Measurements from ENCODE around the gene EXOSC7. TPM values are rescaled to one million over a fixed set of nuclear protein-coding genes. Genes with fewer than 3 reads are reported as not detected.

The EXOSC7 gene
- total and polyA plus RNA-seq, 2 of the 4 experiments (the other 2 are of a cell fraction): 61.6 to 62.2 TPM

GRCh38 chr3:44989141-44989540 lies 13.1 kb downstream of the EXOSC7 start:
- no peak overlapping the region for H4K91ac ChIP-seq (ENCODE audit: insufficient read depth, low read depth, low read length)
- ChIA-PET CTCF (interaction anchor here (0.5 kb wide), 1 partner anchor 137 kb away, joined by 3 read pairs; no protein-coding TSS in a partner anchor), POLR2A (ENCODE audit: unreplicated experiment) (no interaction called here)
- no peak overlapping the region for H3K14ac ChIP-seq (replicated peaks; ENCODE audit: low read depth, low read length)
- no peak overlapping the region for H2AK9ac ChIP-seq (replicated peaks; ENCODE audit: low read depth, low read length, poor library complexity)
- ATAC-seq (ENCODE audit: low read depth) (no peak), DNase-seq (no peak)
- no peak overlapping the region for H3K9ac ChIP-seq (ENCODE audit: low read depth, low read length)
- H3K79me1 ChIP-seq (ENCODE audit: low read depth in 1 of 2, low read length in 2 of 2): peaks cover 36 to 66% of the 10 kb centered on the region in 2 experiments
- no peaks in the 10 kb centered on the region for H3K27me3 ChIP-seq (ENCODE audit: control insufficient read depth, insufficient read depth, low read length)
- peaks cover 4% of the 10 kb centered on the region; the same call in 1 of the 2 replicates for H3K36me3 ChIP-seq (ENCODE audit: control insufficient read depth, insufficient read depth, low read length)
- no peak overlapping the region for H2BK120ac ChIP-seq (ENCODE audit: low read depth, low read length)
- no peak overlapping the region for H3K4me3 ChIP-seq (ENCODE audit: insufficient read depth, low read depth, low read length)
- dilution Hi-C loops (cut with HindIII; ENCODE audit: low sequenced_read_pairs, unreplicated experiment) (no loop called here), intact Hi-C loops (cut with micrococcal nuclease) (no loop called here), in situ Hi-C loops (cut with MboI; ENCODE audit: low sequenced_read_pairs) (no loop called here)
- H4K5ac ChIP-seq (ENCODE audit: low read depth, low read length): no peak overlapping the region
- no peak overlapping the region for H3K27ac ChIP-seq (ENCODE audit: insufficient read depth, low read length)
- H2BK5ac ChIP-seq (ENCODE audit: low read depth, low read length, poor library complexity, severe bottlenecking): no peak overlapping the region
- H2AFZ ChIP-seq (replicated peaks; ENCODE audit: low read length, poor library complexity): no peak overlapping the region
- no peak overlapping the region for H2BK15ac ChIP-seq (ENCODE audit: low read depth, low read length)
- no peak overlapping the region for H3K4ac ChIP-seq (ENCODE audit: low read depth, low read length)
- H3K23ac ChIP-seq (ENCODE audit: low read depth, low read length): no peak overlapping the region
- no peak overlapping the region for H2AK5ac ChIP-seq (ENCODE audit: low read depth, low read length)
- TF ChIP-seq CEBPB (IDR thresholded peaks at IDR 0.05; ENCODE audit: low read depth, low read length) (no peak), RCOR1 (IDR thresholded peaks at IDR 0.05; ENCODE audit: insufficient replicate concordance, low read length) (no peak), CTCF (conservative IDR thresholded peaks at IDR 0.05; ENCODE audit: low read depth, low read length) (no peak), USF2 (IDR thresholded peaks at IDR 0.05; ENCODE audit: low read depth, low read length) (no peak), POLR2A (IDR thresholded peaks at IDR 0.05; ENCODE audit: low read depth, low read length) (no peak), MAFK (IDR thresholded peaks at IDR 0.05; ENCODE audit: low read depth, low read length) (no peak), FOS (IDR thresholded peaks at IDR 0.05; ENCODE audit: low read depth, low read length) (no peak), BHLHE40 (IDR thresholded peaks at IDR 0.05; ENCODE audit: low read depth, low read length) (no peak), CHD1 (IDR thresholded peaks at IDR 0.05; ENCODE audit: low read depth, low read length) (no peak), RAD21 (IDR thresholded peaks at IDR 0.05; ENCODE audit: low read length) (no peak), RFX5 (IDR thresholded peaks at IDR 0.05; ENCODE audit: low read depth, low read length) (no peak), NFE2L2 (IDR thresholded peaks at IDR 0.05; ENCODE audit: low read depth, low read length) (no peak), ELK1 (IDR thresholded peaks at IDR 0.05; ENCODE audit: borderline replicate concordance, low read depth, low read length) (no peak), MAZ (IDR thresholded peaks at IDR 0.05; ENCODE audit: borderline replicate concordance, low read depth, low read length) (no peak), SMC3 (IDR thresholded peaks at IDR 0.05; ENCODE audit: low read depth, low read length) (no peak), MXI1 (IDR thresholded peaks at IDR 0.05; ENCODE audit: borderline replicate concordance, low read depth, low read length) (no peak)
- BruUV-seq (replicated peaks): no TSS peak
- H4K20me1 ChIP-seq (ENCODE audit: insufficient read depth, low read length): peaks cover 36% of the 10 kb centered on the region
- H3K4me2 ChIP-seq (ENCODE audit: low read depth, low read length): no peak overlapping the region
- no peak overlapping the region for H2BK20ac ChIP-seq (ENCODE audit: low read depth, low read length)
- WGBS, 2 experiments (ENCODE audit: extremely low coverage in 2 of 2, insufficient read length in 1 of 2): 100% methylated on average over 1 of the region's 8 CpGs; no CpG with 5 or more reads in 1 of the 2 experiments
- H3K9me1 ChIP-seq (ENCODE audit: insufficient read depth, low read length): peaks cover 23% of the 10 kb centered on the region
- H4K8ac ChIP-seq (ENCODE audit: low read depth in 2 of 2, low read length in 2 of 2): no peak overlapping the region
- H3K18ac ChIP-seq (ENCODE audit: low read depth, low read length): no peak overlapping the region
- H3K4me1 ChIP-seq (ENCODE audit: control insufficient read depth, insufficient read depth, low read length): peaks cover 15% of the 10 kb centered on the region
- no peak overlapping the region for H3K56ac ChIP-seq (ENCODE audit: extremely low read depth, insufficient read depth, low read length)
- no peaks in the 10 kb centered on the region for H3K9me3 ChIP-seq (ENCODE audit: control insufficient read depth, insufficient read depth, low read length)

All from IMR-90 (cell line).